ENCODE data around the gene NOTO. TPM values are rescaled to one million over a fixed set of nuclear protein-coding genes. Genes with fewer than 3 reads are reported as not detected.

The NOTO gene
- total and polyA plus RNA-seq, 10 of the 15 experiments (the other 5 are each of a cell fraction or from before 2014, with no cell fraction given), result not detected

DNA sequence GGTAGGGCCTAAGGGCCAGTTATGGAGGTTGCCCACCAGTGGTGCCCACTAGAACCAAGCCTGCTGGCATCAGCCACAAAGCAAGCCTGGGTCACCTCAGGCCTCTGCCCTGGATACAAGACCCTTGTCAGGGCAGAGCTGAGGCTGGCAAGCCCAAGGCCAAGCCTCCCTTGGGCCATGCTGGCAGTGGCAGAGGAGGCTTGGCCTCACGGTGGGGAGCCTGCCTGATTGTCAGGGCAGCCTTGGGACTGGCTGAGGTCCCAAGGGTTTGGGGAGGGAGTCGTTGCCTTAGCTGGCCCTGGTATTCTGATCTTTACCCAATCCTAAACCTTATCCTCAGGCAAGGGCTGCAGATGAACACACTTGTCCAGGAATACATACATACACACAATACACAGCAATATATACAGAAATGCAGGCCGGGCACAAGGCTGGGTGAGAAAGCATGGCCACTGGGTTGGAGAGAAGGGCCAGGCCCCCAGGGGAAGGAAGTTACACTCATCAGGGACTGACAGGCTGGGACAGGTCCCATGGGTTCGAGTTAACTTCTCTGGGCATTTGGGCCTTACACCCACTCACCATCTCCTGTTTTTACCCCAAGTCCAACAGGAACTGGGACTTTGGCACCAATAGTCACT is 52.8 kb downstream of the NOTO start:
- peaks cover 29 to 38% of the 10 kb centered on the region in 2 experiments for H3K36me3 ChIP-seq (ENCODE audit: control insufficient read depth in 2 of 2, insufficient read depth in 2 of 2, low read length in 1 of 2)
- no TSS peak for BruUV-seq (replicated peaks)
- 27% methylated on average over 4 of the region's 4 CpGs for WGBS (ENCODE audit: insufficient coverage, insufficient replicate concordance, low lambda C conversion rate, missing lambda C conversion rate)
- FAIRE-seq (no peak), DNase-seq (ENCODE audit: low read depth, low spot score) (no peak), ATAC-seq (peak; percentile 9; the same call in 2 of the 3 replicates)
- TF ChIP-seq POLR2A (IDR thresholded peaks at IDR 0.05; ENCODE audit: low read depth, low read length), result 0 out of 2 replicates have a peak, but pooled peaks have one; percentile 71
- 0 out of 2 replicates have a peak, but pooled peaks have one; percentile 13 for TF ChIP-seq PML (IDR thresholded peaks at IDR 0.05; ENCODE audit: low read length)
- peak; percentile 39; the same call in 1 of the 2 replicates for TF ChIP-seq POLR2AphosphoS5 (IDR thresholded peaks at IDR 0.05; ENCODE audit: low read length)
- TF ChIP-seq ATF2 (IDR thresholded peaks at IDR 0.05; ENCODE audit: low read length), result 0 out of 2 replicates have a peak, but pooled peaks have one; percentile 8
- TF ChIP-seq TAF1 (IDR thresholded peaks at IDR 0.05; ENCODE audit: borderline replicate concordance, low read depth, low read length), result no peak
- no peak overlapping the region for H3K4me3 ChIP-seq
- no peaks in the 10 kb centered on the region for H3K4me1 ChIP-seq (ENCODE audit: control insufficient read depth, insufficient read depth, low read length)
- POLR2A ChIA-PET, result no interaction called here
- RAD21 ChIA-PET (ENCODE audit: unreplicated experiment), result no interaction called here
- CTCF ChIA-PET, result no interaction called here
- no peak overlapping the region for H3K9ac ChIP-seq (ENCODE audit: control insufficient read depth, insufficient read depth, low read length)
- H3K27me3 ChIP-seq (replicated peaks in 1 of 2; ENCODE audit: control insufficient read depth in 2 of 2, insufficient read depth in 2 of 2, low read length in 1 of 2), result no peaks in the 10 kb centered on the region
- no peak overlapping the region for H3K27ac ChIP-seq (ENCODE audit: control insufficient read depth, insufficient read depth)
- H4K20me1 ChIP-seq (ENCODE audit: control insufficient read depth, insufficient read depth), result no peaks in the 10 kb centered on the region
- H3K79me2 ChIP-seq (ENCODE audit: control insufficient read depth, insufficient read depth, low read length), result no peaks in the 10 kb centered on the region
- no peak overlapping the region for H3K4me2 ChIP-seq (ENCODE audit: control insufficient read depth, insufficient read depth)
- SMC1A ChIA-PET (ENCODE audit: uncharacterized antibody, unreplicated experiment), result no interaction called here
- in situ Hi-C loops (cut with MboI), result no loop called here
- intact Hi-C loops (cut with micrococcal nuclease; ENCODE audit: unreplicated experiment), result no loop called here
- no peaks in the 10 kb centered on the region for H3K9me3 ChIP-seq (replicated peaks; ENCODE audit: control insufficient read depth, insufficient read depth, low read length)
- H2AFZ ChIP-seq (ENCODE audit: control insufficient read depth, low read depth, low read length), result no peak overlapping the region

Measured in GM12878 (cell line).